HG03280 (cell line): ENCODE data around the gene AANAT.

Experiments
- ATAC-seq: cut with Tn5 transposase; IDR thresholded peaks from one replicate; pipeline ENCODE4 v1.9.1; 2021; ENCODE audit warnings: mild to moderate bottlenecking, moderate library complexity; ENCODE audit not compliant: unreplicated experiment

Gene AANAT

GRCh38 chr17:76485569-76485968 is 18.2 kb downstream of the AANAT start:
- no peak for ATAC-seq

- no peak for ATAC-seq
Observed at GRCh38 chr17:76487451-76488192, 20.2 kb downstream of the AANAT start.

- ATAC-seq: no peak
Observed at GRCh38 chr17:76490112-76490710, 22.8 kb downstream of the AANAT start.

- no peak for ATAC-seq
Observed at GRCh38 chr17:76491271-76492122, 24.1 kb downstream of the AANAT start.

GRCh38 chr17:76492123-76492988 is 25.0 kb downstream of the AANAT start:
- ATAC-seq: peak; percentile 38

GRCh38 chr17:76492989-76493501 is 25.6 kb downstream of the AANAT start:
- peak; percentile 31 for ATAC-seq

- peak; percentile 9 for ATAC-seq
Observed at GRCh38 chr17:76493505-76494167, 26.2 kb downstream of the AANAT start.

- ATAC-seq: no peak
Observed at GRCh38 chr17:76495663-76496400, 28.4 kb downstream of the AANAT start.

GRCh38 chr17:76496464-76496863 is 29.1 kb downstream of the AANAT start:
- no peak for ATAC-seq

- ATAC-seq: no peak
Observed at GRCh38 chr17:76497699-76497978, 30.2 kb downstream of the AANAT start.

- no peak for ATAC-seq
Observed at GRCh38 chr17:76497979-76498875, 30.8 kb downstream of the AANAT start.

GRCh38 chr17:76498876-76499251 is 31.5 kb downstream of the AANAT start:
- ATAC-seq: no peak

- no peak for ATAC-seq
Observed at GRCh38 chr17:76499267-76499667, 31.9 kb downstream of the AANAT start.

- ATAC-seq: no peak
Observed at GRCh38 chr17:76500074-76500746, 32.8 kb downstream of the AANAT start.

GRCh38 chr17:76500747-76501017 is 33.3 kb downstream of the AANAT start:
- peak; percentile 5 for ATAC-seq

GRCh38 chr17:76501018-76501826 is 33.8 kb downstream of the AANAT start, which contains the start of gene RHBDF2:
Gene RHBDF2, minus strand, starts transcription at chr17:76501423. Its CDS starts 19,899 bp downstream, at chr17:76481524.
- peak; percentile 77 for ATAC-seq

- no peak for ATAC-seq
Observed at GRCh38 chr17:76501827-76502307, 34.5 kb downstream of the AANAT start.
